A549 (cell line): ENCODE results near the gene TCOF1. TPM values are rescaled to one million over a fixed set of nuclear protein-coding genes. Genes with fewer than 3 reads are reported as not detected.

Experiments
- ATAC-seq, 2 experiments: fragments of 200-7000 bp in 1 of 2; fragments of >200 bp in 1 of 2; cut with Nextera tagmentation in 1 of 2; cut with Tn5 transposase in 1 of 2; 3 replicates each; pipeline versions ENCODE4 v1.8.0 to v1.9.1; 2018 to 2020; ENCODE audit warnings: mild to moderate bottlenecking in 1 of 2, moderate library complexity in 1 of 2
- CTCF ChIA-PET: fragments of 300-600 bp; sonication (Branson Sonifier 250); formaldehyde crosslinking; extraction: SDS; loops from one replicate; lab custom pipeline; 2021; ENCODE audit warnings: antibody characterized with exemption, inconsistent platforms; lab: Yijun Ruan, JAX
- POLR2A ChIA-PET: fragments of 350-600 bp; formaldehyde crosslinking; extraction: SDS; loops from one replicate; lab custom pipeline; 2021; ENCODE audit warnings: antibody characterized with exemption, inconsistent platforms; lab: Yijun Ruan, JAX
- DNase-seq, 2 experiments: peaks; one replicate each; pipeline versions ENCODE4 v3.0.0 to v3.0.0-alpha.2; 2011 to 2016; ENCODE audit warnings: low read depth in 1 of 2, low spot score in 1 of 2
- FAIRE-seq: peaks from 2 replicates; lab custom pipeline; 2011; peaks lifted over from hg19 to GRCh38; lab: Jason Lieb, UNC
- H3K27ac ChIP-seq, 2 experiments: fragments of >200 bp; sonication (Bioruptor Twin); formaldehyde crosslinking; 3 replicates each; pipeline ENCODE4 v1.5.1; 2016 to 2017
- H3K4me1 ChIP-seq: fragments of >200 bp; sonication (Bioruptor Twin); formaldehyde crosslinking; 3 replicates; pipeline ENCODE4 v1.6.1; 2016
- H3K4me2 ChIP-seq: fragments of >200 bp; sonication (Bioruptor Twin); formaldehyde crosslinking; 3 replicates; pipeline ENCODE4 v1.6.1; 2016
- H3K4me3 ChIP-seq: fragments of >200 bp; sonication (Bioruptor Twin); formaldehyde crosslinking; 3 replicates; pipeline ENCODE4 v1.5.1; 2016
- H3K9me3 ChIP-seq: fragments of >200 bp; sonication (Bioruptor Twin); formaldehyde crosslinking; 3 replicates; pipeline ENCODE4 v1.6.1; 2016
- BCL3 ChIP-seq: fragments of >200 bp; sonication (Bioruptor Twin); formaldehyde crosslinking; IDR thresholded peaks from 3 replicates; pipeline ENCODE4 v1.6.1; 2016
- BHLHE40 ChIP-seq: IDR thresholded peaks from 2 replicates; pipeline ENCODE4 v1.6.1; 2012; ENCODE audit warnings: low read depth, low read length, inconsistent platforms
- CBX2 ChIP-seq: fragments of 200-600 bp; sonication (generic); IDR thresholded peaks from 2 replicates; pipeline ENCODE4 v1.6.1; 2016; ENCODE audit warnings: low read depth, mild to moderate bottlenecking, borderline replicate concordance
- CEBPB ChIP-seq, 2 experiments: fragments of >200 bp in 1 of 2; sonication (Bioruptor Twin) in 1 of 2; formaldehyde crosslinking in 1 of 2; IDR thresholded peaks; 2 replicates each; pipeline ENCODE4 v1.6.1; 2012 to 2016
- CHD2 ChIP-seq: fragments of 150-350 bp; IDR thresholded peaks from 2 replicates; pipeline ENCODE4 v1.6.1; 2014; ENCODE audit warnings: low read length; ENCODE audit not compliant: partially characterized antibody
- CHD4 ChIP-seq: fragments of 200-600 bp; sonication (generic); IDR thresholded peaks from 2 replicates; pipeline ENCODE4 v1.6.1; 2016; ENCODE audit warnings: antibody characterized with exemption, mild to moderate bottlenecking, borderline replicate concordance
- EHF ChIP-seq: fragments of 250-450 bp; sonication (Bioruptor Pico); IDR thresholded peaks from 2 replicates; pipeline ENCODE4 v1.5.0; 2020; ENCODE audit warnings: mild to moderate bottlenecking
- ELK1 ChIP-seq: fragments of 150-350 bp; IDR thresholded peaks from 2 replicates; pipeline ENCODE4 v1.6.1; 2014; ENCODE audit warnings: low read depth, mild to moderate bottlenecking, low read length
- EP300 ChIP-seq, 2 experiments: fragments of >200 bp; sonication (Bioruptor Twin); formaldehyde crosslinking; IDR thresholded peaks; 2 replicates in 1 of 2; 3 replicates in 1 of 2; pipeline ENCODE4 v1.6.1; 2016 to 2017
- ESRRA ChIP-seq: fragments of 150-350 bp; IDR thresholded peaks from 2 replicates; pipeline ENCODE4 v1.6.1; 2014; ENCODE audit warnings: mild to moderate bottlenecking, low read length, borderline replicate concordance
- FOSB ChIP-seq: fragments of 250-450 bp; sonication (Bioruptor Pico); IDR thresholded peaks from 2 replicates; pipeline ENCODE4 v1.5.0; 2020; ENCODE audit warnings: mild to moderate bottlenecking, moderate library complexity
- FOSL2 ChIP-seq, 2 experiments: fragments of 450-650 bp in 1 of 2; fragments of >200 bp in 1 of 2; sonication (Bioruptor Twin) in 1 of 2; formaldehyde crosslinking; IDR thresholded peaks; 2 replicates each; pipeline versions ENCODE4 v1.5.0 to v1.6.1; 2016 to 2020; ENCODE audit warnings: mild to moderate bottlenecking in 1 of 2, moderate library complexity in 1 of 2
- FOXS1 ChIP-seq: fragments of 250-450 bp; sonication (Bioruptor Pico); IDR thresholded peaks from 2 replicates; pipeline ENCODE4 v1.5.0; 2020; ENCODE audit warnings: mild to moderate bottlenecking, moderate library complexity
- GATA3 ChIP-seq: IDR thresholded peaks from 2 replicates; pipeline ENCODE4 v1.6.1; 2012; ENCODE audit warnings: borderline replicate concordance
- HDAC2 ChIP-seq: fragments of 200-600 bp; sonication (generic); IDR thresholded peaks from 2 replicates; pipeline ENCODE4 v1.6.1; 2016
- HES2 ChIP-seq: fragments of >200 bp; sonication (Bioruptor Twin); formaldehyde crosslinking; IDR thresholded peaks from 2 replicates; pipeline ENCODE4 v1.6.1; 2016
- HMGXB4 ChIP-seq: fragments of 250-450 bp; sonication (Bioruptor Pico); IDR thresholded peaks from 2 replicates; pipeline ENCODE4 v1.5.0; 2021; ENCODE audit warnings: mild to moderate bottlenecking, moderate library complexity, borderline replicate concordance
- HOXB13 ChIP-seq: fragments of 250-450 bp; sonication (Bioruptor Pico); IDR thresholded peaks from 2 replicates; pipeline ENCODE4 v1.5.0; 2020; ENCODE audit warnings: low read depth, mild to moderate bottlenecking, moderate library complexity
- JUNB ChIP-seq: fragments of >200 bp; sonication (Bioruptor Twin); formaldehyde crosslinking; IDR thresholded peaks from 2 replicates; pipeline ENCODE4 v1.6.1; 2016
- KDM5A ChIP-seq: fragments of 200-600 bp; sonication (generic); IDR thresholded peaks from 2 replicates; pipeline ENCODE4 v1.6.1; 2016; ENCODE audit warnings: antibody characterized with exemption, mild to moderate bottlenecking
- MAFK ChIP-seq: fragments of 450-650 bp; IDR thresholded peaks from 2 replicates; pipeline ENCODE4 v1.6.1; 2014; ENCODE audit not compliant: partially characterized antibody
- NFE2L2 ChIP-seq: fragments of 150-350 bp; conservative IDR thresholded peaks from 2 replicates; pipeline ENCODE4 v1.6.1; 2014; ENCODE audit warnings: low read length
- NR3C1 ChIP-seq: fragments of >200 bp; sonication (Bioruptor Twin); formaldehyde crosslinking; IDR thresholded peaks from 3 replicates; pipeline ENCODE4 v1.6.1; 2017
- PHF8 ChIP-seq: fragments of 200-600 bp; sonication (generic); IDR thresholded peaks from 2 replicates; pipeline ENCODE4 v1.6.1; 2016; ENCODE audit warnings: low read depth, mild to moderate bottlenecking, antibody characterized with exemption, moderate library complexity, borderline replicate concordance
- POLR2AphosphoS2 ChIP-seq: conservative IDR thresholded peaks from 2 replicates; pipeline ENCODE4 v1.6.1; 2012; ENCODE audit warnings: low read length, improper control_type of control experiment, inconsistent platforms
- SMC3 ChIP-seq: fragments of >200 bp; sonication (Bioruptor Twin); formaldehyde crosslinking; IDR thresholded peaks from 3 replicates; pipeline ENCODE4 v1.6.1; 2018; ENCODE audit warnings: inconsistent platforms
- TP53 ChIP-seq: fragments of 250-450 bp; sonication (Bioruptor Pico); IDR thresholded peaks from 2 replicates; pipeline ENCODE4 v1.5.0; 2021; ENCODE audit warnings: mild to moderate bottlenecking, moderate library complexity
- ZFP36 ChIP-seq: fragments of 450-650 bp; IDR thresholded peaks from 2 replicates; pipeline ENCODE4 v1.6.1; 2014; ENCODE audit warnings: borderline replicate concordance; ENCODE audit not compliant: partially characterized antibody
- ZNF302 ChIP-seq: fragments of 250-450 bp; sonication (Bioruptor Pico); IDR thresholded peaks from 2 replicates; pipeline ENCODE4 v1.9.0; 2021; ENCODE audit warnings: inconsistent platforms, mild to moderate bottlenecking, moderate library complexity
- WGBS: methylation state at CpG from one replicate; pipeline ENCODE4 v1.1.6; 2017; ENCODE audit errors: missing lambda C conversion rate; 5-methylcytosine and 5-hydroxymethylcytosine counted together
- polyA plus RNA-seq, 4 experiments: library from polyadenylated mRNA; depleted of rRNA in 3 of 4; stranded (reverse); fragments of >200 nt; fragmentation: RNase III in 1 of 4; extraction: RNeasy Plus Mini Kit Qiagen cat#74134 plus additional on column Dnase treatment in 1 of 4; gene quantifications; 2 replicates in 3 of 4; 3 replicates in 1 of 4; pipeline ENCODE4 v1.2.3, GENCODE V29; 2011 to 2017

TCOF1 gene
- polyA plus RNA-seq, 2 of the 4 experiments (the other 2 are of a cell fraction) = 17.5 to 47.1 TPM

- FAIRE-seq = no peak
- TF ChIP-seq ESRRA = no peak
- no peak for TF ChIP-seq EHF (CRISPR knock-in tag)
- no peak for TF ChIP-seq CBX2
- no peak for TF ChIP-seq PHF8
- TF ChIP-seq BCL3 = no peak
- TF ChIP-seq SMC3 = no peak
- no peak for TF ChIP-seq FOSL2 (IDR thresholded peaks at IDR 0.05)
- no peak for TF ChIP-seq FOSL2 (CRISPR knock-in tag; IDR thresholded peaks at IDR 0.05)
- no peak for TF ChIP-seq HOXB13
- TF ChIP-seq CHD4 = no peak
- no peak for TF ChIP-seq CHD2
- TF ChIP-seq NR3C1 = no peak
- TF ChIP-seq GATA3 = no peak
- TF ChIP-seq KDM5A = no peak
- TF ChIP-seq FOXS1 (CRISPR knock-in tag) = no peak
- no peak for TF ChIP-seq JUNB
- TF ChIP-seq, all 56 proteins: peak for 0
- DNase-seq (no peak), ATAC-seq (peak; percentile 47 to 58)
- no peak overlapping the region for H3K4me3 ChIP-seq
- H3K27ac ChIP-seq = no peak overlapping the region
- 66% methylated on average over 18 of the region's 18 CpGs for WGBS
- no peaks in the 10 kb centered on the region for H3K4me1 ChIP-seq
- CTCF ChIA-PET = interaction anchor here (1.2 kb wide), 1 partner anchor 8 kb away, joined by 3 read pairs; no protein-coding TSS in a partner anchor
- POLR2A ChIA-PET = no interaction called here
- no peak overlapping the region for H3K4me2 ChIP-seq
- H3K9me3 ChIP-seq = no peaks in the 10 kb centered on the region
These were observed 70.8 kb downstream of the TCOF1 start for GRCh38 chr5:150428106-150428876.

GRCh38 chr5:150428978-150429377 lies 71.5 kb downstream of the TCOF1 start:
- TF ChIP-seq MAFK = no peak
- TF ChIP-seq HES2 = no peak
- no peak for TF ChIP-seq BHLHE40
- no peak for TF ChIP-seq EP300 (IDR thresholded peaks at IDR 0.05)
- no peak for TF ChIP-seq FOSB
- TF ChIP-seq FOSL2 (IDR thresholded peaks at IDR 0.05) = no peak
- no peak for TF ChIP-seq FOSL2 (CRISPR knock-in tag; IDR thresholded peaks at IDR 0.05)
- TF ChIP-seq HMGXB4 (CRISPR knock-in tag) = no peak
- no peak for TF ChIP-seq HDAC2
- TF ChIP-seq POLR2AphosphoS2 = no peak
- no peak for TF ChIP-seq ZNF302 (CRISPR knock-in tag)
- no peak for TF ChIP-seq TP53 (CRISPR knock-in tag)
- no peak for TF ChIP-seq PHF8
- TF ChIP-seq CEBPB (IDR thresholded peaks at IDR 0.05) = no peak
- no peak for TF ChIP-seq SMC3
- no peak for TF ChIP-seq ELK1
- no peak for TF ChIP-seq NFE2L2
- no peak for TF ChIP-seq ZFP36
- POLR2A ChIA-PET = no interaction called here

More at GRCh38 chr5:150428978-150429377, 71.5 kb downstream of the TCOF1 start:
- H3K27ac ChIP-seq = no peak overlapping the region
- DNase-seq (no peak), FAIRE-seq (no peak), ATAC-seq (no peak)
- H3K9me3 ChIP-seq = no peaks in the 10 kb centered on the region
- no peak overlapping the region for H3K4me2 ChIP-seq
- CTCF ChIA-PET = no interaction called here
- no peaks in the 10 kb centered on the region for H3K4me1 ChIP-seq
- WGBS = 100% methylated on average over 3 of the region's 5 CpGs
- no peak overlapping the region for H3K4me3 ChIP-seq
